Calu3 (cell line): ENCODE results near the gene TRIM46. TPM values are rescaled to one million over a fixed set of nuclear protein-coding genes. Genes with fewer than 3 reads are reported as not detected.

Source experiments
- BruUV-seq: library from RNA; stranded (reverse); fragments of 400-500 nt; replicated peaks from 2 replicates; lab custom pipeline; 2021; lab: Mats Ljungman, UMichigan
- CTCF ChIA-PET: fragments of 300-600 bp; sonication (Branson Sonifier 250); formaldehyde crosslinking; loops from one replicate; lab custom pipeline; 2022; ENCODE audit warnings: antibody characterized with exemption; lab: Charles Lee
- DNase-seq: peaks from one replicate; pipeline ENCODE4 v3.0.0; 2022
- H3K27ac Mint-ChIP-seq: one replicate; pipeline ENCODE4 v1.8.0; 2022; ENCODE audit warnings: mixed read lengths; ENCODE audit not compliant: unreplicated experiment
- H3K27me3 Mint-ChIP-seq: one replicate; pipeline ENCODE4 v1.8.0; 2022; ENCODE audit warnings: mixed read lengths; ENCODE audit not compliant: unreplicated experiment
- H3K36me3 Mint-ChIP-seq: one replicate; pipeline ENCODE4 v1.8.0; 2022; ENCODE audit warnings: mild to moderate bottlenecking, moderate library complexity, mixed read lengths; ENCODE audit not compliant: insufficient read depth, unreplicated experiment
- H3K4me1 Mint-ChIP-seq: one replicate; pipeline ENCODE4 v1.8.0; 2022; ENCODE audit warnings: mild to moderate bottlenecking, low read depth, mixed read lengths; ENCODE audit not compliant: unreplicated experiment
- H3K4me3 Mint-ChIP-seq: one replicate; pipeline ENCODE4 v1.8.0; 2022; ENCODE audit warnings: mild to moderate bottlenecking, low read depth, moderate library complexity, mixed read lengths; ENCODE audit not compliant: unreplicated experiment
- H3K9me3 Mint-ChIP-seq: one replicate; pipeline ENCODE4 v1.8.0; 2022; ENCODE audit warnings: low read depth, mixed read lengths; ENCODE audit not compliant: unreplicated experiment
- CTCF ChIP-seq: fragments of 200-600 bp; IDR thresholded peaks from one replicate; pipeline ENCODE4 v1.8.0; 2022; ENCODE audit warnings: antibody characterized with exemption; ENCODE audit not compliant: unreplicated experiment
- intact Hi-C: fragments of 100-400 bp; cut with micrococcal nuclease; formaldehyde crosslinking; loops from one replicate; pipeline ENCODE4 v1.10.0; 2022; ENCODE audit not compliant: unreplicated experiment
- total RNA-seq: library from RNA; stranded (reverse); gene quantifications from 2 replicates; pipeline ENCODE4 v1.2.3, GENCODE V29; 2022

Gene TRIM46
- total RNA-seq, 1 experiment from 2014 or later, result 1.1 TPM

DNA sequence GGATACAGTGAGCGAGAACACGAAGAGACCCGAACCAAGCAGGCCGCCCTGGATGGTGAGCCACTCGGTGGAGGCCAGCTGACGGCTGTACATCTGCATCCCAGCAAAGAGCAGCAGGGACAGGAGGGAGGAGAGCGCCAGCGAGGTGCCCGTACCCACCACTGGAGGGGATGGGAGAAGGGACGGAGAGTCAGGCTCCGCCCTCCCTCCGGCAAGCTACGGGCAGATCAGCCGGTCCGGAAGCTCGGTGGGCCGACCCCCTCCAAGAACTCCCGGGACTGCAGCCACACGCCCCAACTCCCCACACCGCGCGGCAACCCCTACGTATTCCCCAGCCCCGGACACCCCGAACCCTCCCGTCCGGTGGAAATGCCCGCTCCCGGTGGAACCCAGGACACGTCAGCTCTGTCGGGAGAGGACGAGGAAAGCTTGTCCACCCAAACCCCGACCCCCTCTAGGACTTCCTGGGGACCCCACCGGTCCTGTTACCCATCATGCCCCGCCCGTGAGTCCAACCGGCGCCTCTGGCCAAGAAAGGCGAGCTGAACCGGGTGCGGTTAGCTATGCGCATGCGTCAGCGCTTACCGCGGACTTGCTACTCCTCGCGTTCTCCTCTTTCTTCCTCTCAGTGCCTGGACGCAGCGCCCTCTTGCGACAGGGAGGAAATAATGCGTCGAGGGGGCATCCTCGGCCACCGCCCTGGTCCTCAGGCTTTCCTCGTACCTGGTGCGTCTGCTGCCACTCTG lies 744 bp upstream of the TRIM46 start, which contains the start of gene KRTCAP2:
TSS of gene KRTCAP2 (minus strand) at position 573 of the 746 bp plus-strand sequence. CDS start at position 493, 80 bp downstream.
- H3K27ac Mint-ChIP-seq, result peak within 1 kb of the TSS; percentile 83
- BruUV-seq, result TSS peak; percentile 69
- CTCF ChIA-PET, result interaction anchor here (0.6 to 3.8 kb wide), 35 partner anchors 13 to 613 kb away, joined by 3 to 32 read pairs (median 4); partner anchors contain the start of genes ADAM15, CLK2, DPM3 and EFNA3
- peaks cover 45% of the 10 kb centered on the region for H3K36me3 Mint-ChIP-seq
- H3K27me3 Mint-ChIP-seq, result peaks cover 21% of the 10 kb centered on the region
- peak; percentile 89 for TF ChIP-seq CTCF
- DNase-seq, result peak; percentile 96
- H3K4me1 Mint-ChIP-seq, result peaks cover 45% of the 10 kb centered on the region
- H3K4me3 Mint-ChIP-seq, result peak within 1 kb of the TSS; percentile 96
- no peaks in the 10 kb centered on the region for H3K9me3 Mint-ChIP-seq
- intact Hi-C loops, result no loop called here

DNA sequence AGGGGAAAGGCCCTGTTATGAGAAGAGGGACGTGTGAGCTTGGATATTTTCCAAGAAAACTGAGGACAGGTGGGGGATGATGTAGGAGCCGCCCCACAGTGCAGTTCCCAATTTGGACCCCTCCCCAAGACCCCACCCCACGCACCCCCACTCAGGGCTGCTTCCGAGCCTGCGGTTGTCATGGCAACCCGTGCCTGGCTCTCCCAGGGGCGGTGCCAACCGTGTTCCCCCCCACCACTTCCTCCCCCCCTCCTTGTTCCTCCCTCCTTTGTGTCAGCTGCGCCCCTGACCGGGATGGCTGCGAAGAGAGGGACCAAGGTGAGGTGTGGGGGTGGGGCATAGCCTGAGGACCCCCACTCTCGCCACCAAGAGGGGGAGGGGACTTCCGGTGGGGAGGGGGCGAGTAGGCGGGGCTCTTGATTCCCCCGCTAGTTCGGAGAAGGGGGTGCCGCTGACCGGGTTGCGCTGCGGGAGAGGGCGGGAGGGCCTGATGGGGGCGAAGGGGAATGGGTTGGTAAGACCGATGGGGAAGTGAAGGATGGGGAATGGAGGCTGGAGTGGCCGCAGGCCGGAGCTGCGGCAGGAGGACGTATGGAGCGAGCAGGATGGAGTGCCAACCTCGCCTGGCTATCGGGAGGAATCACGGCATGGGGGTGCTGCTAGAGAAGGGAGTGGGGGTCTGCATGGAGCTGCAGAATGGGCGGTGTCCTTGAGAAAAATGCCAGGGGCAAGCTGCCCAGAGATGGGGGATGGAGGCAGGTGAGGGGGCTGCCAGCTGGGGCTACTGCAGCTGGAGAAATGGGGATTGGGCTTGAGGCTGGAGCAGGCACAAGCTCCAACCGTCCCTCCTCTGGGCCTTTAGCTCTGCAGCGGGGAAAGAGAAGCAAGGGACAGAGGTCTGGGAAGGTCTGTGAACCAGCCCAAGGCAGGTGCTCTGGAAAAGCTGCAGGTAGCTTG lies 953 bp downstream of the TRIM46 start:
- BruUV-seq, result no TSS peak
- Mint-ChIP-seq H3K27me3 (peaks cover 21% of the 10 kb centered on the region), H3K9me3 (no peaks in the 10 kb centered on the region), H3K4me3 (peak overlapping the region; percentile 96), H3K36me3 (peaks cover 39% of the 10 kb centered on the region), H3K4me1 (peaks cover 46% of the 10 kb centered on the region), H3K27ac (peak overlapping the region; percentile 83)
- no peak for DNase-seq
- no peak for TF ChIP-seq CTCF
- CTCF ChIA-PET, result interaction anchor here (1.2 to 3.8 kb wide), 5 partner anchors 11 to 83 kb away, joined by 3 to 32 read pairs (median 19); partner anchors contain the start of gene THBS3
- intact Hi-C loops, result no loop called here

- CTCF ChIA-PET, result interaction anchor here (0.7 to 3.8 kb wide), 5 partner anchors 17 to 84 kb away, joined by 3 to 32 read pairs (median 5); partner anchors contain the start of gene THBS3
- intact Hi-C loops, result no loop called here
- Mint-ChIP-seq H3K27ac (no peak overlapping the region), H3K27me3 (peaks cover 21% of the 10 kb centered on the region), H3K9me3 (no peaks in the 10 kb centered on the region), H3K36me3 (peaks cover 36% of the 10 kb centered on the region), H3K4me1 (peaks cover 46% of the 10 kb centered on the region), H3K4me3 (no peak overlapping the region)
- no peak for TF ChIP-seq CTCF
- BruUV-seq, result no TSS peak
- DNase-seq, result no peak
Observed at GRCh38 chr1:155175281-155175926, 1.8 kb downstream of the TRIM46 start.
